SJSA1 (cell line): ENCODE data around the gene IL1RAPL1. TPM values are rescaled to one million over a fixed set of nuclear protein-coding genes. Genes with fewer than 3 reads are reported as not detected.

Experiments used
- DNase-seq, 2 experiments: peaks; one replicate each; pipeline ENCODE4 v3.0.0-alpha.2; 2015 to 2020; ENCODE audit warnings: low spot score in 2 of 2, low read depth in 1 of 2
- H3K27ac ChIP-seq: fragments of 250-450 bp; sonication (Bioruptor Pico); 2 replicates; pipeline ENCODE4 v1.5.1; 2020; ENCODE audit warnings: mild to moderate bottlenecking, moderate library complexity
- H3K27me3 ChIP-seq: fragments of 250-450 bp; sonication (Bioruptor Pico); replicated peaks from 2 replicates; pipeline ENCODE4 v1.5.1; 2020; ENCODE audit warnings: mild to moderate bottlenecking, moderate library complexity
- H3K36me3 ChIP-seq: fragments of 250-450 bp; sonication (Bioruptor Pico); 2 replicates; pipeline ENCODE4 v1.5.1; 2020; ENCODE audit warnings: mild to moderate bottlenecking
- H3K4me1 ChIP-seq: fragments of 250-450 bp; sonication (Bioruptor Pico); replicated peaks from 2 replicates; pipeline ENCODE4 v1.6.1; 2021; ENCODE audit warnings: mild to moderate bottlenecking
- H3K4me3 ChIP-seq: fragments of 250-450 bp; sonication (Bioruptor Pico); 2 replicates; pipeline ENCODE4 v1.5.1; 2020; ENCODE audit warnings: mild to moderate bottlenecking
- H3K9me3 ChIP-seq: fragments of 250-450 bp; sonication (Bioruptor Pico); replicated peaks from 2 replicates; pipeline ENCODE4 v1.5.1; 2020; ENCODE audit warnings: mild to moderate bottlenecking
- total RNA-seq: library from RNA; depleted of rRNA; stranded (reverse); fragments of >200 nt; shearing (Covaris generic); gene quantifications from 2 replicates; pipeline ENCODE4 v1.2.3, GENCODE V29; 2014

The IL1RAPL1 gene
- total RNA-seq, 1 experiment from 2014 or later, result not detected

- no peaks in the 10 kb centered on the region for H3K27me3 ChIP-seq
- no peaks in the 10 kb centered on the region for H3K36me3 ChIP-seq
- H3K9me3 ChIP-seq, result no peaks in the 10 kb centered on the region
- no peaks in the 10 kb centered on the region for H3K4me1 ChIP-seq
- no peak for DNase-seq
- H3K27ac ChIP-seq, result no peak overlapping the region
- H3K4me3 ChIP-seq, result no peak overlapping the region
Observed at GRCh38 chrX:29148511-29148910, 561.3 kb downstream of the IL1RAPL1 start.

- Histone ChIP-seq H3K36me3 (no peaks in the 10 kb centered on the region), H3K4me3 (no peak overlapping the region), H3K27me3 (no peaks in the 10 kb centered on the region), H3K9me3 (no peaks in the 10 kb centered on the region), H3K27ac (no peak overlapping the region), H3K4me1 (no peaks in the 10 kb centered on the region)
- no peak for DNase-seq
Observed at GRCh38 chrX:29155286-29155685, 568.0 kb downstream of the IL1RAPL1 start.

GRCh38 chrX:29172880-29173279 is 585.6 kb downstream of the IL1RAPL1 start:
- Histone ChIP-seq H3K27me3 (no peaks in the 10 kb centered on the region), H3K9me3 (no peaks in the 10 kb centered on the region), H3K4me1 (no peaks in the 10 kb centered on the region), H3K27ac (no peak overlapping the region), H3K4me3 (no peak overlapping the region), H3K36me3 (no peaks in the 10 kb centered on the region)
- no peak for DNase-seq

GRCh38 chrX:29187264-29187663 is 600.0 kb downstream of the IL1RAPL1 start:
- H3K9me3 ChIP-seq, result no peaks in the 10 kb centered on the region
- H3K4me3 ChIP-seq, result no peak overlapping the region
- H3K4me1 ChIP-seq, result no peaks in the 10 kb centered on the region
- DNase-seq, result no peak
- H3K36me3 ChIP-seq, result no peaks in the 10 kb centered on the region
- H3K27ac ChIP-seq, result no peak overlapping the region
- no peaks in the 10 kb centered on the region for H3K27me3 ChIP-seq

GRCh38 chrX:29196501-29196900 is 609.3 kb downstream of the IL1RAPL1 start:
- Histone ChIP-seq H3K4me1 (no peaks in the 10 kb centered on the region), H3K27me3 (no peaks in the 10 kb centered on the region), H3K27ac (no peak overlapping the region), H3K4me3 (no peak overlapping the region), H3K36me3 (no peaks in the 10 kb centered on the region), H3K9me3 (no peaks in the 10 kb centered on the region)
- no peak for DNase-seq

- H3K4me3 ChIP-seq, result no peak overlapping the region
- no peaks in the 10 kb centered on the region for H3K36me3 ChIP-seq
- H3K4me1 ChIP-seq, result no peaks in the 10 kb centered on the region
- no peaks in the 10 kb centered on the region for H3K9me3 ChIP-seq
- H3K27me3 ChIP-seq, result no peaks in the 10 kb centered on the region
- no peak for DNase-seq
- no peak overlapping the region for H3K27ac ChIP-seq
Observed at GRCh38 chrX:29215251-29215650, 628.0 kb downstream of the IL1RAPL1 start.

GRCh38 chrX:29225670-29226069 is 638.4 kb downstream of the IL1RAPL1 start:
- DNase-seq, result no peak
- H3K27me3 ChIP-seq, result no peaks in the 10 kb centered on the region
- H3K9me3 ChIP-seq, result no peaks in the 10 kb centered on the region
- H3K27ac ChIP-seq, result no peak overlapping the region
- H3K4me1 ChIP-seq, result no peaks in the 10 kb centered on the region
- no peaks in the 10 kb centered on the region for H3K36me3 ChIP-seq
- no peak overlapping the region for H3K4me3 ChIP-seq

GRCh38 chrX:29229802-29230201 is 642.6 kb downstream of the IL1RAPL1 start:
- H3K9me3 ChIP-seq, result no peaks in the 10 kb centered on the region
- H3K4me3 ChIP-seq, result no peak overlapping the region
- no peaks in the 10 kb centered on the region for H3K36me3 ChIP-seq
- H3K27me3 ChIP-seq, result no peaks in the 10 kb centered on the region
- H3K27ac ChIP-seq, result no peak overlapping the region
- DNase-seq, result no peak
- no peaks in the 10 kb centered on the region for H3K4me1 ChIP-seq

GRCh38 chrX:29231800-29232199 is 644.6 kb downstream of the IL1RAPL1 start:
- H3K36me3 ChIP-seq, result no peaks in the 10 kb centered on the region
- no peak for DNase-seq
- no peaks in the 10 kb centered on the region for H3K4me1 ChIP-seq
- H3K27me3 ChIP-seq, result no peaks in the 10 kb centered on the region
- H3K9me3 ChIP-seq, result no peaks in the 10 kb centered on the region
- no peak overlapping the region for H3K27ac ChIP-seq
- no peak overlapping the region for H3K4me3 ChIP-seq

- no peak overlapping the region for H3K4me3 ChIP-seq
- DNase-seq, result no peak
- H3K27ac ChIP-seq, result no peak overlapping the region
Observed at GRCh38 chrX:29233592-29234183, 646.4 kb downstream of the IL1RAPL1 start.

GRCh38 chrX:29237972-29238371 is 650.7 kb downstream of the IL1RAPL1 start:
- H3K4me3 ChIP-seq, result no peak overlapping the region
- H3K27me3 ChIP-seq, result no peaks in the 10 kb centered on the region
- no peaks in the 10 kb centered on the region for H3K9me3 ChIP-seq
- no peak overlapping the region for H3K27ac ChIP-seq
- no peak for DNase-seq
- no peaks in the 10 kb centered on the region for H3K4me1 ChIP-seq
- no peaks in the 10 kb centered on the region for H3K36me3 ChIP-seq

More at GRCh38 chrX:29233592-29234183, 646.4 kb downstream of the IL1RAPL1 start:
- Histone ChIP-seq H3K4me1 (no peaks in the 10 kb centered on the region), H3K36me3 (no peaks in the 10 kb centered on the region), H3K27me3 (no peaks in the 10 kb centered on the region), H3K9me3 (no peaks in the 10 kb centered on the region)

GRCh38 chrX:29241809-29242208 is 654.6 kb downstream of the IL1RAPL1 start:
- Histone ChIP-seq H3K4me1 (no peaks in the 10 kb centered on the region), H3K36me3 (no peaks in the 10 kb centered on the region), H3K27ac (no peak overlapping the region), H3K27me3 (no peaks in the 10 kb centered on the region), H3K9me3 (no peaks in the 10 kb centered on the region), H3K4me3 (no peak overlapping the region)
- no peak for DNase-seq

GRCh38 chrX:29242856-29243255 is 655.6 kb downstream of the IL1RAPL1 start:
- Histone ChIP-seq H3K9me3 (no peaks in the 10 kb centered on the region), H3K4me3 (no peak overlapping the region), H3K27me3 (no peaks in the 10 kb centered on the region), H3K36me3 (no peaks in the 10 kb centered on the region), H3K27ac (no peak overlapping the region), H3K4me1 (no peaks in the 10 kb centered on the region)
- no peak for DNase-seq

- no peak for DNase-seq
- no peaks in the 10 kb centered on the region for H3K9me3 ChIP-seq
Observed at GRCh38 chrX:29243942-29244341, 656.7 kb downstream of the IL1RAPL1 start.

GRCh38 chrX:29254515-29254914 is 667.3 kb downstream of the IL1RAPL1 start:
- Histone ChIP-seq H3K27ac (no peak overlapping the region), H3K9me3 (no peaks in the 10 kb centered on the region), H3K36me3 (no peaks in the 10 kb centered on the region), H3K4me1 (no peaks in the 10 kb centered on the region), H3K27me3 (no peaks in the 10 kb centered on the region), H3K4me3 (no peak overlapping the region)
- DNase-seq, result no peak

More at GRCh38 chrX:29243942-29244341, 656.7 kb downstream of the IL1RAPL1 start:
- Histone ChIP-seq H3K4me1 (no peaks in the 10 kb centered on the region), H3K36me3 (no peaks in the 10 kb centered on the region), H3K27ac (no peak overlapping the region), H3K27me3 (no peaks in the 10 kb centered on the region), H3K4me3 (no peak overlapping the region)
